Spleen (tissue), 7 donors: Measurements from ENCODE around the gene CALHM3.

Experiments used
- POLR2A ChIP-seq, 3 donors: fragments of 450-650 bp; IDR thresholded peaks; one replicate each; pipeline ENCODE4 v1.5.1; 2017; ENCODE audit warnings: antibody characterized with exemption in 3 of 3, mild to moderate bottlenecking in 1 of 3
- TF ChIP-seq, protein P1 (sequence below), 11 experiments: fragments of 200-600 bp in 7 of 11; fragments of 450-650 bp in 4 of 11; sonication (generic) in 4 of 11; IDR thresholded peaks in 8 of 11; conservative IDR thresholded peaks in 3 of 11; 1 replicate in 7 of 11; 2 replicates in 4 of 11; pipeline versions ENCODE4 v1.4.0 to v1.8.0; 2016 to 2021; ENCODE audit warnings: antibody characterized with exemption in 11 of 11, inconsistent platforms in 4 of 11, mild to moderate bottlenecking in 1 of 11
- donor health status: DM: no; HTN: no; CAD: no; lungs with moderate emphysema.
- donor health status: DM: no; HTN: no; CAD: no.
- donor health status: DM: no; HTN: no; CAD: no.

- TF ChIP-seq POLR2A (IDR thresholded peaks at IDR 0.05): no peak
- TF ChIP-seq, protein P1, sequence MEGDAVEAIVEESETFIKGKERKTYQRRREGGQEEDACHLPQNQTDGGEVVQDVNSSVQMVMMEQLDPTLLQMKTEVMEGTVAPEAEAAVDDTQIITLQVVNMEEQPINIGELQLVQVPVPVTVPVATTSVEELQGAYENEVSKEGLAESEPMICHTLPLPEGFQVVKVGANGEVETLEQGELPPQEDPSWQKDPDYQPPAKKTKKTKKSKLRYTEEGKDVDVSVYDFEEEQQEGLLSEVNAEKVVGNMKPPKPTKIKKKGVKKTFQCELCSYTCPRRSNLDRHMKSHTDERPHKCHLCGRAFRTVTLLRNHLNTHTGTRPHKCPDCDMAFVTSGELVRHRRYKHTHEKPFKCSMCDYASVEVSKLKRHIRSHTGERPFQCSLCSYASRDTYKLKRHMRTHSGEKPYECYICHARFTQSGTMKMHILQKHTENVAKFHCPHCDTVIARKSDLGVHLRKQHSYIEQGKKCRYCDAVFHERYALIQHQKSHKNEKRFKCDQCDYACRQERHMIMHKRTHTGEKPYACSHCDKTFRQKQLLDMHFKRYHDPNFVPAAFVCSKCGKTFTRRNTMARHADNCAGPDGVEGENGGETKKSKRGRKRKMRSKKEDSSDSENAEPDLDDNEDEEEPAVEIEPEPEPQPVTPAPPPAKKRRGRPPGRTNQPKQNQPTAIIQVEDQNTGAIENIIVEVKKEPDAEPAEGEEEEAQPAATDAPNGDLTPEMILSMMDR (IDR thresholded peaks at IDR 0.05 in 8 of 11, conservative IDR thresholded peaks at IDR 0.05 in 3 of 11): no peak
These were observed 33.7 kb downstream of the CALHM3 start for GRCh38 chr10:103445366-103445765.
